ENCODE results near the gene HTR7.

Gene HTR7

DNA sequence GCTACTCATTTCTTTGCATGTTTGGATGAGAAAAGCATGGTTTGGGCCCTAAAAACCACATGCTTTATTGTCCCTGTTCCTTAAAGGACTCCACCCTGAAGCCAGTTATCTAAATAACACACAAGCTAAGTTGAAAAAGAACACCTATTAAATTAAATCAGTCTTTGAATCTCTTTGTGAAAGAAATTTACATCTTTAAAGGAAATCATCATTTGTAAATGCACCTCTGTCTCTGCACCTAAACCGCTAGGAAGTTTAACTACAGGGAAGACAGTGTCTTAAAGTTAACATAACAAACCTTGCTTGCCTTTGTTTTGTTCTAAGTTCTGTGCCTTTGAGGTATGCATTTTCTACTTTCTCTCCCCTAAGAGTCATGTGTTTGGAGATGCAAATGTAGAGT lies 52.6 kb downstream of the HTR7 start:
- H3K4me1 ChIP-seq (ENCODE audit: insufficient read depth, low read length), result 0 out of 2 replicates have a peak, but pooled peaks cover 3% of the 10 kb centered on the region
- no peak overlapping the region for H3K9ac ChIP-seq (ENCODE audit: low read depth, low read length)
- H3K36me3 ChIP-seq (ENCODE audit: insufficient read depth, low read length), result peaks cover 2% of the 10 kb centered on the region; the same call in 1 of the 2 replicates
- H3K9me3 ChIP-seq (ENCODE audit: control insufficient read depth, insufficient read depth, low read length), result peaks cover 10% of the 10 kb centered on the region

- Histone ChIP-seq H3K36me3 (ENCODE audit: insufficient read depth, low read length) (peaks cover 2% of the 10 kb centered on the region; the same call in 1 of the 2 replicates), H3K4me1 (ENCODE audit: insufficient read depth, low read length) (0 out of 2 replicates have a peak, but pooled peaks cover 3% of the 10 kb centered on the region), H3K9ac (ENCODE audit: low read depth, low read length) (no peak overlapping the region), H3K9me3 (ENCODE audit: control insufficient read depth, insufficient read depth, low read length) (peaks cover 12% of the 10 kb centered on the region)
These were observed 53.5 kb downstream of the HTR7 start for GRCh38 chr10:90804354-90804753.

DNA sequence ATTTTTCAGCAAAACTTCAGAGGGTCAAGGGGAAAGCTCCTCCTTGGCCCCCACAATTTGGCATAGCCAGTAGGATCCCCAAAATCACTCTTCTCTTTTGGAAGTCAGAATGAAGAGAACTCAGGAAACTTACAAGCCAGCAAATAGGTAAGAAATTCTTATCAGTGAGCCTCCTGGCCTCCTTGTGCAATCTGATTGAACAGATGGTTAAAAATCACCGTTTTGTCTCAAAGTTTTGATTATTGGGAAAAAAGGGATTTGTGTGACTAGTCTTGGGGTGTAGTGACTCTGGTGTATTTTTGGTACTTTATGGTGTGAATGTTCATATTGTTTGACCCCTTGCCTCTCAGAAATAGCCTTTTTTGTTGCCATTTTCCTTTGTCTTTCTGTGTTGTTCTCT lies 56.2 kb downstream of the HTR7 start:
- Histone ChIP-seq H3K9me3 (ENCODE audit: control insufficient read depth, insufficient read depth, low read length) (peaks cover 11% of the 10 kb centered on the region), H3K9ac (ENCODE audit: low read depth, low read length) (no peak overlapping the region), H3K36me3 (ENCODE audit: insufficient read depth, low read length) (peaks cover 2% of the 10 kb centered on the region; the same call in 1 of the 2 replicates), H3K4me1 (ENCODE audit: insufficient read depth, low read length) (0 out of 2 replicates have a peak, but pooled peaks cover 3% of the 10 kb centered on the region)

- Histone ChIP-seq H3K36me3 (ENCODE audit: insufficient read depth, low read length) (peaks cover 2% of the 10 kb centered on the region; the same call in 1 of the 2 replicates), H3K9me3 (ENCODE audit: control insufficient read depth, insufficient read depth, low read length) (peaks cover 18% of the 10 kb centered on the region), H3K4me1 (ENCODE audit: insufficient read depth, low read length) (0 out of 2 replicates have a peak, but pooled peaks cover 3% of the 10 kb centered on the region), H3K9ac (ENCODE audit: low read depth, low read length) (no peak overlapping the region)
These were observed 57.5 kb downstream of the HTR7 start for GRCh38 chr10:90800232-90800796.

DNA sequence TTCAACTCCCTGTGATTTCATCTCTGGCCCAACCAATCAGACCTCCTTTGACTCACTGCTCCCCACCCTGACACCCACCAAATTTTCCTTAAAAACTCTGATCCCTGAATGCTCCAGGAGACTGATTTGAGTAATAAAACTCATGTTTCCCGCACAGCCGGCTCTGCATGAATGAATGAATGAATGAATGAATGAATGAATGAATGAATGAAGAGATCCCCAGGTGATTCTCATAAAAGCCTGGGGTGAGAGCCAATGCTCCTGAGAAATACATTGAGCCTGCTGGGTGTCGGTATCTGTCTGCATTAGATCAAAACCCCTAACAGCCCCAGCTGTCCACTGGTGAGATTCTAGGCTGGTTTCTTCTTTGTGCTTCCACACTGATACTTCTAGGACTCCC lies 58.7 kb downstream of the HTR7 start:
- H3K4me1 ChIP-seq (ENCODE audit: insufficient read depth, low read length), result no peaks in the 10 kb centered on the region

GRCh38 chr10:90798482-90798881 lies 59.4 kb downstream of the HTR7 start:
- Histone ChIP-seq H3K9ac (ENCODE audit: low read depth, low read length) (no peak overlapping the region), H3K36me3 (ENCODE audit: insufficient read depth, low read length) (peaks cover 2% of the 10 kb centered on the region; the same call in 1 of the 2 replicates), H3K9me3 (ENCODE audit: control insufficient read depth, insufficient read depth, low read length) (peaks cover 19% of the 10 kb centered on the region), H3K4me1 (ENCODE audit: insufficient read depth, low read length) (no peaks in the 10 kb centered on the region)

More for the DNA sequence above, 58.7 kb downstream of the HTR7 start:
- no peak overlapping the region for H3K9ac ChIP-seq (ENCODE audit: low read depth, low read length)
- peaks cover 19% of the 10 kb centered on the region for H3K9me3 ChIP-seq (ENCODE audit: control insufficient read depth, insufficient read depth, low read length)
- H3K36me3 ChIP-seq (ENCODE audit: insufficient read depth, low read length), result peaks cover 2% of the 10 kb centered on the region; the same call in 1 of the 2 replicates

GRCh38 chr10:90790422-90790821 lies 67.4 kb downstream of the HTR7 start:
- Histone ChIP-seq H3K4me1 (ENCODE audit: insufficient read depth, low read length) (peaks cover 18% of the 10 kb centered on the region; the same call in 1 of the 2 replicates), H3K9me3 (ENCODE audit: control insufficient read depth, insufficient read depth, low read length) (peaks cover 3% of the 10 kb centered on the region; the same call in 1 of the 2 replicates), H3K36me3 (ENCODE audit: insufficient read depth, low read length) (no peaks in the 10 kb centered on the region), H3K9ac (ENCODE audit: low read depth, low read length) (no peak overlapping the region; the same call in 1 of the 2 replicates)

- Histone ChIP-seq H3K9ac (ENCODE audit: low read depth, low read length) (no peak overlapping the region), H3K4me1 (ENCODE audit: insufficient read depth, low read length) (peaks cover 18% of the 10 kb centered on the region; the same call in 1 of the 2 replicates), H3K9me3 (ENCODE audit: control insufficient read depth, insufficient read depth, low read length) (no peaks in the 10 kb centered on the region)
These were observed 68.9 kb downstream of the HTR7 start for GRCh38 chr10:90788968-90789367.

GRCh38 chr10:90788199-90788491 lies 69.7 kb downstream of the HTR7 start:
- Histone ChIP-seq H3K9ac (ENCODE audit: low read depth, low read length) (no peak overlapping the region), H3K36me3 (ENCODE audit: insufficient read depth, low read length) (no peaks in the 10 kb centered on the region), H3K4me1 (ENCODE audit: insufficient read depth, low read length) (peaks cover 18% of the 10 kb centered on the region; the same call in 1 of the 2 replicates), H3K9me3 (ENCODE audit: control insufficient read depth, insufficient read depth, low read length) (no peaks in the 10 kb centered on the region)

More at GRCh38 chr10:90788968-90789367, 68.9 kb downstream of the HTR7 start:
- H3K36me3 ChIP-seq (ENCODE audit: insufficient read depth, low read length), result no peaks in the 10 kb centered on the region

- H3K9ac ChIP-seq (ENCODE audit: low read depth, low read length), result no peak overlapping the region
- no peaks in the 10 kb centered on the region for H3K36me3 ChIP-seq (ENCODE audit: insufficient read depth, low read length)
- peaks cover 21% of the 10 kb centered on the region; the same call in 1 of the 2 replicates for H3K4me1 ChIP-seq (ENCODE audit: insufficient read depth, low read length)
- no peaks in the 10 kb centered on the region for H3K9me3 ChIP-seq (ENCODE audit: control insufficient read depth, insufficient read depth, low read length)
These were observed 70.2 kb downstream of the HTR7 start for GRCh38 chr10:90787393-90788198.

- Histone ChIP-seq H3K4me1 (ENCODE audit: insufficient read depth, low read length) (peaks cover 21% of the 10 kb centered on the region; the same call in 1 of the 2 replicates), H3K36me3 (ENCODE audit: insufficient read depth, low read length) (no peaks in the 10 kb centered on the region), H3K9ac (ENCODE audit: low read depth, low read length) (no peak overlapping the region), H3K9me3 (ENCODE audit: control insufficient read depth, insufficient read depth, low read length) (no peaks in the 10 kb centered on the region)
These were observed 72.1 kb downstream of the HTR7 start for GRCh38 chr10:90785782-90786181.

- Histone ChIP-seq H3K4me1 (ENCODE audit: insufficient read depth, low read length) (peaks cover 21% of the 10 kb centered on the region; the same call in 1 of the 2 replicates), H3K9ac (ENCODE audit: low read depth, low read length) (no peak overlapping the region)
These were observed 73.1 kb downstream of the HTR7 start for GRCh38 chr10:90784771-90785170.

DNA sequence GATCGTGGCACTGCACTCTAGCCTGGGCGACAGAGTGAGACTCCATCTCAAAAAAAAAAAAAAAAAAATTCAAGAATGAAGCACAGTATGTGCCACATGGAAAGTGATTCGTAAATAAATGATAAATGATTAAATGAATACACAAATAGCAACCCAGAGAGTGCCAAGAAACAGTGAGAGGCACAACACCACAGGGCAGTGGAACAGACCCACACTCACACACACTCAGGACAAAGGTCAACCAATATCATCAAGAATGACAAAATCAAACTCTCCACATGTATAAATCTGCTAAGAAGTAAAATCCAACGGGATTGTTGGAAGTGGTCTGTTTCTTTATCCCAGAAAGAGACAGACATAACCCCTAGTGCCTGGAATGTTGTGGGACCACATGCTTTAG lies 77.4 kb downstream of the HTR7 start:
- Histone ChIP-seq H3K4me1 (ENCODE audit: insufficient read depth, low read length) (peaks cover 4% of the 10 kb centered on the region; the same call in 1 of the 2 replicates), H3K9ac (ENCODE audit: low read depth, low read length) (no peak overlapping the region), H3K36me3 (ENCODE audit: insufficient read depth, low read length) (no peaks in the 10 kb centered on the region), H3K9me3 (ENCODE audit: control insufficient read depth, insufficient read depth, low read length) (no peaks in the 10 kb centered on the region)

More at GRCh38 chr10:90784771-90785170, 73.1 kb downstream of the HTR7 start:
- H3K36me3 ChIP-seq (ENCODE audit: insufficient read depth, low read length), result no peaks in the 10 kb centered on the region
- H3K9me3 ChIP-seq (ENCODE audit: control insufficient read depth, insufficient read depth, low read length), result no peaks in the 10 kb centered on the region

DNA sequence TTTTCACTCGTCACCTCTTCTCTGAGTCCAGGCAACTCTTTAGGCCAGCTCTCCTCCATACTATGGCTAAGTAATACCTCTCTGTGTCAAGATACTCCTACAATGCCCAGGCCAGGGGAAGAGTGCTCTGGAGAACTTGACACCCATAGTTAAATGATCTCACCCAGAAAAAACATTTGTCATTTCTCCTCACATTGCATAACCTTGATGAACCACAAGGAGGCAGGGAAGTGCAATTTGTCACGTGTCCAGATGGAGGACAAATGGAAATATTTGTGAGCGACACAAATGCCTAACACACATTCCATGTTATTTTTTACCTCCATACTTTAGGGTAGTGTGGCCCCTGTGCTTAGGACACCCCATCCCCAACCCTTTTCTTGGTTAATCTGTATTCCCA lies 78.3 kb downstream of the HTR7 start:
- Histone ChIP-seq H3K9ac (ENCODE audit: low read depth, low read length) (no peak overlapping the region), H3K9me3 (ENCODE audit: control insufficient read depth, insufficient read depth, low read length) (no peaks in the 10 kb centered on the region), H3K4me1 (ENCODE audit: insufficient read depth, low read length) (peaks cover 4% of the 10 kb centered on the region; the same call in 1 of the 2 replicates), H3K36me3 (ENCODE audit: insufficient read depth, low read length) (no peaks in the 10 kb centered on the region)

DNA sequence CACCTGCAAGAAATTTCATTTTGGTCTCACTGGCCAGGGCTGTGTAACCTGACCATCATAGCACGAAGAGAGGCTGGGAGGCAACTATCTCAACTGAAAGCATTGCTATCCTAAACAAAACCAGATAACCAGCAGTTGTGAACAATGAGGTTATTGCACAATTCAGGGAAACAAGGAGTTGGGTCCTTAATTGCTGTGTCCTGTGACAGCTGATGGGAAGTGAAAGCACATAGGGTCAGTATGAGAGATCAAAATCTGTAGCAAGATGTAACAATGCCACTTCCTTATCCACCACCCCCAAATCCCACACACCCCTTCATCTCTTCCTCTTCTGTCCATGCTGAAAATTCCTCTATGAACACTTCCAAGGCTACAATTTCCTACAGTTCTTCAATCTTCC lies 80.2 kb downstream of the HTR7 start:
- Histone ChIP-seq H3K36me3 (ENCODE audit: insufficient read depth, low read length) (no peaks in the 10 kb centered on the region), H3K4me1 (ENCODE audit: insufficient read depth, low read length) (no peaks in the 10 kb centered on the region), H3K9ac (ENCODE audit: low read depth, low read length) (no peak overlapping the region), H3K9me3 (ENCODE audit: control insufficient read depth, insufficient read depth, low read length) (no peaks in the 10 kb centered on the region)

Measured in ES-I3 (cell line).